Measurements from ENCODE around the gene HIVEP1.
"Not testable (repeated sequence)": the region's sequence is repeated elsewhere in the genome, so short reads cannot be mapped to it uniquely, and the experiment has no call there.

The HIVEP1 gene

DNA sequence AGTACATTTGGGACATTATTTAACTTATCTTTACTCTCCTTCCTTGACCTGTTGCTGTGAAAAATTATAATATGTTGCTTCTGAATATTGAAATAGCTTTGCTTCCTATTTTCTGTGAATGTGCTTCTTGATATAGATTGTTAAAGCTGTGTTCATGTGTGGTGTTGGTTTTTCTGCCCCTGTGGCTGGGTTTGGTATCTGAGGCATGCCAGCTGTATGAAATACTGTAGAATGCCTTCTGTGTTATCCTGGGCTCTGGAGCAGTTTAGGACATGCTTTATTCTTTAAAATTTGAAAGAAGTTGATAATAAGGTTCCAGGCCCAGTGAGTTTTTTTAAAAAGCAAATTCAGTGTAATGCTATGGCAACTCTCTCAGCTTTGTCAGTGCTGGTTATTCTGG is 71.7 kb downstream of the HIVEP1 start:
- no peak for DNase-seq (ENCODE audit: low spot score)

DNA sequence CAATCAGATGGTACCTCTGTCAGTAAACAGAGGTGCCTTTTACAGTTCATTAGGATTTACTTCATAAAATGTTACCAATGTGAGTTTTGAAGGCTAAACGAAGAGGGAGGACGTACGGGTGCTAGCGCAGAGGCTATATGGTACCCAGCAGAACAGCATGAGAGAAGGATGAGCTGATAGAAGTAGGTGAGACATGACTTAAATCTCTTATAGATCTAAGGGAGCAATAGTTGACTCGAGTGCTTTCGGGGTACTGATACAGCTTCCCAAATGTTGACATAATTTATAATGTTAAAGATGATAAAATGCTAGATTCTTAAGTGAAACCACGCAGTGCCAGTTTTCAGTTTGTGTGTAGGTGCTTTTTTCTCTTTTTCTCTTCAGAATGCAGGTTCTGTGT is 72.6 kb downstream of the HIVEP1 start:
- DNase-seq (ENCODE audit: low spot score), result no peak

GRCh38 chr6:12088531-12088930 is 76.4 kb downstream of the HIVEP1 start:
- DNase-seq (ENCODE audit: low spot score), result no peak

- DNase-seq (ENCODE audit: low spot score), result no peak
Measured at GRCh38 chr6:12090714-12091113, 78.6 kb downstream of the HIVEP1 start.

GRCh38 chr6:12092762-12093161 is 80.7 kb downstream of the HIVEP1 start:
- DNase-seq (ENCODE audit: low spot score), result no peak

GRCh38 chr6:12094689-12095088 is 82.6 kb downstream of the HIVEP1 start:
- DNase-seq (ENCODE audit: low spot score), result no peak

DNA sequence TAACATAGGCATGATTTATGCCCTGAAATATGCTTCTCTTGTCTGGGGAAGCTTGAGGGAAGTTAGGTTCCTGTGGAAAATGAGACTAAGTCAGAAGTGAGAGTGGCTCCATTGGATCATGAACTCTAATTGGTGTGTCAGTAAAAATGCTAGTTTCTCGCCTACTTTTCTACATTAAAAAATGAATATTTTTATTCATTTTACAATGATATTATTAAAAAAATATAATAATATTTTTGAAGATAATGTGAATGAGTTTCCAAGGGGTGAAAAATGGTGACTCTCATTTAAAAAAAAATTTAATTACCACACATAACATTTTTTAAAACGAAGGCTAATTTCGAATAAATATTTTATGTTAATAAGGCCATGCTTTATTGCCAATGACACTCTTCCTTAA is 84.2 kb downstream of the HIVEP1 start:
- no peak for DNase-seq (ENCODE audit: low spot score)

DNA sequence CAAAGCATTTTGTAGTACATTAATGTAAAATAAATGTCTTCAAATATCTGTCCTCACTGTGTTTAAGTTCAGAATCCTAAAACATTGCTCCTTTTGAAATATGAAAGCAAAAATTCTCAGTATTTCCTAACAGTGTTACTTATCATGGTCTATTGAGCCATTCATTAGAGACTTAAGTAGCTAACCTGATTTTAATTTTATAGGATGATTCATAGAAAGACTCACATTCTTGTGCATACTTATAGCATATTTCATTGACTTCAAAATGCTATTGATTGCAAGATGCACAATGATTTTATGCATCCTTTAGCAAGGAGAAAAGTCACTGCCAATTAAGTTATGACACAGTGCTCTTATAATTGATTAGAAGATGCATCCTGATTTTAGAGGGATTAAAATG is 85.7 kb downstream of the HIVEP1 start:
- DNase-seq (ENCODE audit: low spot score), result no peak

- no peak for DNase-seq (ENCODE audit: low spot score)
Measured at GRCh38 chr6:12099623-12100338, 87.7 kb downstream of the HIVEP1 start.

GRCh38 chr6:12101048-12101447 is 88.9 kb downstream of the HIVEP1 start:
- no peak for DNase-seq (ENCODE audit: low spot score)

- DNase-seq (ENCODE audit: low spot score), result no peak
Measured at GRCh38 chr6:12101653-12102312, 89.7 kb downstream of the HIVEP1 start.

DNA sequence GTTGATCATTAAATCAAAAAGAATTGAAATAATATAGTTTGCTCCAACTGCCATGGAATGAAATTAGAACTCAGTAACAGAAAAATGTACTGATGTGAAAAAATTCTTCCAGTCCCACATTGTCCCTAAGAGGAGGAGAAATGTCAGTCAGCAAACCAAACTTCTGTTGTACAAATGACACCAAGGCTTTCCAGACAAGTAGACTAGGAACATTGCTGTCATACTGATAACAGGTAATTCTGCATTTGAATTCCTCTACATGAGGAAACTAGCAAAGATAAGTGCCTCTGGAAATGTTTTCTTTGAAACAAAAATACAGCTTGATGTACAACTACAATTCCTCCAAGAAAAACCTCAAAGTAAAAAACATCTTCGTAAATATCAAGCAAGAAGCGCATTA is 90.2 kb downstream of the HIVEP1 start:
- no peak for DNase-seq (ENCODE audit: low spot score)

DNA sequence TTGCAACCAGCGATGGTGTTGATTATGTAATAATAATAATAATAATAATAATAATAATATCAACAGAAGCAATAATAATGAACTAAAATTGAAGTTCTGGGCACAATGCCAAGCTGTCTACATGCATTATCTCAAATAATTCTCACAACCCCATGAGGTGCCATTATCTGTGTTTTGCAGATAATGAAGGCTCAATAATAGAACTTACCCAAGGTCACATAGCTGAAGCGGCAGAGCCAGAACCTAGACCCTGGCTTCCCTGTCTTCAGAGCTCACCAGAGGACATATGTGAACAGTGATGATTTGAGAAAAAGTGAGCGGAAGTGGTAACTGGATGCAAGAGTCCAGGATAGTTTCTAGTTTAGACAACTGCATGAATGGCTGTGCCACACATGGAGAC is 91.0 kb downstream of the HIVEP1 start:
- DNase-seq (ENCODE audit: low spot score), result no peak

GRCh38 chr6:12105271-12105670 is 93.2 kb downstream of the HIVEP1 start:
- DNase-seq (ENCODE audit: low spot score), result no peak

- DNase-seq (ENCODE audit: low spot score), result not testable (repeated sequence)
Measured at GRCh38 chr6:12108376-12108775, 96.3 kb downstream of the HIVEP1 start.

- no peak for DNase-seq (ENCODE audit: low spot score)
Measured at GRCh38 chr6:12110523-12111362, 98.6 kb downstream of the HIVEP1 start.

- no peak for DNase-seq (ENCODE audit: low spot score)
Measured at GRCh38 chr6:12111363-12111670, 99.2 kb downstream of the HIVEP1 start.

DNA sequence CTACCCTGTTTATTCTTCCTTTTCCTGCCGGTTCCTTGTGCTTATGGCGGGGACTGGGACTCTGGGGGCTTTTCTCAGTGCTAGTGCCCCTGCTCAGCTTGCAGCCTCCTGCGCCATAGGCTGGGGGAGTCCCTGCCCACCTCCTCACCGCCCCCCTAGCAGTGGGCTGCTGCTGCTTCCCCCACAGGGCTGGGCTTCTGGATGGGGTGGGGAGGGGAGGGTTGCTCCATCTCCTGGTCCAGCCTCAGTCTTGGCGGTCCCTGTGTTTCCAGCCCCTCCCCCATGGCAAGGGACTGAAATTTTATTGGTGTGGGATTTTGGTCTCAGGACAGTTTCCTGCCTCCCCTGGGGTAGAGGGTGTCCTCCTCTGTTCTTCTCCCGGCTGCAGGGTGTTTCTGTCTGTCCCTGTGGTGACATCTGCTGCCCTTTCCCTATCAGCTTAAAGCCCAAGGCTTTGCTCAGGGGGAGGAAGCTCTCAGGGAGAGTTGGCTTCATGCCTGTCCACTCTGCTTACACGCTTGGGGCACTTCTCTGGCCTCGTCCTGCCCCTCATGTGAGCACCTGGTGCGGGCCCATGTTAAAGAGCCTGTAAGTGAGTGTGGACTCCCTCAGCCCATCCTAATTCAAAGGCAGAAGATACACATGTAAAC is 100.6 kb downstream of the HIVEP1 start:
- no peak for DNase-seq (ENCODE audit: low spot score)

DNA sequence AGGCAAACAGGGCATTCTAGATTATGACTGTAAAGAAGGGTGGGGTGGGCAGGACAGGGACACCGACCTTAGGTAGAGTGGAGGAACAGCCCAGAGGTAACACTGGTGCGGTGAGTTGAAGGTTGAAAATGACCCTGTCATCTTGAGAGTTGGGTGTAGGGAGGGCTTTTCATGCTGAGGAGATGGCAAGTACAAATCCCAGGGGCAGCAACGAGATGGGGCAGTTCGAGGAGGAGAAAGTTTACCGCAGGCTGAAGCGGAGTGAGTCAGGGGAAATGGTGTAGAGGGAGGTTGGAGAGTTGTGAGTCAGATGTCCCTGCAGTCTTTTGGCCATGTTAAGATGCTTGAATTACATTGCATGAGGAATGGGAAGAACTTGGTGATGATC is 101.1 kb downstream of the HIVEP1 start:
- no peak for DNase-seq (ENCODE audit: low spot score)

GRCh38 chr6:12114055-12114503 is 102.0 kb downstream of the HIVEP1 start:
- no peak for DNase-seq (ENCODE audit: low spot score)

DNA sequence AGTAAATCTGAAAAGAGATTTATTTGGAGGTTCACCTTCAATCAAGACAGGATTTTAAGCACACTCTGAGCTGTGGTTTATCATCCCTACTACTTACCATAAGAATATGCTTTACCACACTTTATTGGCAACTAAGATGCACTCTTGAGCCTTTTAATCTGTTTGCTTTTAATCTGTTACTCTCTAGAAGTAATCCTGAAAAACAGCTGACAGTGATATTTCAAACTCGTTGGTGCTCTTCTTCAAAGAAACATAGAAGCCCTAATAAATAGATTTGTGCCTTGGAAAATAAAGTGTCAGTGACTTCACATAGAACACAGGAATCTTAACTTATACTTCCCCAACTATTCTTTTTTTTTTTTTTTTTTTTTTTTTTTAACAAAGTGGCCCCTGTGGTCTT is 102.9 kb downstream of the HIVEP1 start:
- no peak for DNase-seq (ENCODE audit: low spot score)

GRCh38 chr6:12115492-12115891 is 103.4 kb downstream of the HIVEP1 start:
- DNase-seq (ENCODE audit: low spot score), result no peak
